Type B pancreatic cell (in vitro differentiated cells): Measurements from ENCODE around the gene FAM13A. TPM values are rescaled to one million over a fixed set of nuclear protein-coding genes. Genes with fewer than 3 reads are reported as not detected.

Source experiments
- DNase-seq: peaks from one replicate; pipeline ENCODE4 v3.0.0; 2021; ENCODE audit warnings: mixed read lengths; ENCODE audit not compliant: unreplicated experiment; ENCODE audit errors: extremely low spot score
- H3K27ac Mint-ChIP-seq: 2 replicates; pipeline ENCODE4 v1.8.0; 2021; ENCODE audit warnings: mild to moderate bottlenecking, mixed read lengths
- H3K27me3 Mint-ChIP-seq: 2 replicates; pipeline ENCODE4 v1.8.0; 2021; ENCODE audit warnings: mixed read lengths
- H3K36me3 Mint-ChIP-seq: 2 replicates; pipeline ENCODE4 v1.8.0; 2021; ENCODE audit warnings: mixed read lengths
- H3K4me1 Mint-ChIP-seq: one replicate; pipeline ENCODE4 v1.8.0; 2021; ENCODE audit warnings: mixed read lengths; ENCODE audit not compliant: unreplicated experiment
- H3K4me3 Mint-ChIP-seq: 2 replicates; pipeline ENCODE4 v1.8.0; 2021; ENCODE audit warnings: mild to moderate bottlenecking, mixed read lengths
- H3K9me3 Mint-ChIP-seq: 2 replicates; pipeline ENCODE4 v1.8.0; 2021; ENCODE audit warnings: mixed read lengths
- CTCF ChIP-seq: fragments of 200-600 bp; sonication (generic); conservative IDR thresholded peaks from 2 replicates; pipeline ENCODE4 v1.5.0; 2021; ENCODE audit warnings: antibody characterized with exemption, mild to moderate bottlenecking
- total RNA-seq: library from RNA; stranded (reverse); gene quantifications from 2 replicates; pipeline ENCODE4 v1.2.1, GENCODE V29; 2021; ENCODE audit warnings: low replicate concordance

FAM13A gene
- total RNA-seq, 1 donor from 2014 or later, result 29.5 TPM

GRCh38 chr4:88865466-88865865, 191.5 kb downstream of the FAM13A start:
- H3K9me3 Mint-ChIP-seq, result no peaks in the 10 kb centered on the region
- no peak for DNase-seq
- H3K4me3 Mint-ChIP-seq, result no peak overlapping the region
- no peaks in the 10 kb centered on the region for H3K36me3 Mint-ChIP-seq
- H3K27me3 Mint-ChIP-seq, result no peaks in the 10 kb centered on the region
- peaks cover 2% of the 10 kb centered on the region for H3K4me1 Mint-ChIP-seq
- no peak for TF ChIP-seq CTCF
- H3K27ac Mint-ChIP-seq, result no peak overlapping the region

GRCh38 chr4:88865046-88865445, 191.9 kb downstream of the FAM13A start:
- peaks cover 6% of the 10 kb centered on the region for H3K4me1 Mint-ChIP-seq
- no peak overlapping the region for H3K27ac Mint-ChIP-seq
- no peak for TF ChIP-seq CTCF
- H3K9me3 Mint-ChIP-seq, result no peaks in the 10 kb centered on the region
- H3K4me3 Mint-ChIP-seq, result no peak overlapping the region
- H3K27me3 Mint-ChIP-seq, result no peaks in the 10 kb centered on the region
- no peaks in the 10 kb centered on the region for H3K36me3 Mint-ChIP-seq
- no peak for DNase-seq

GRCh38 chr4:88860586-88860985, 196.4 kb downstream of the FAM13A start:
- TF ChIP-seq CTCF, result no peak
- no peak overlapping the region for H3K27ac Mint-ChIP-seq
- no peak for DNase-seq
- H3K9me3 Mint-ChIP-seq, result no peaks in the 10 kb centered on the region
- no peaks in the 10 kb centered on the region for H3K36me3 Mint-ChIP-seq
- H3K27me3 Mint-ChIP-seq, result no peaks in the 10 kb centered on the region
- peaks cover 20% of the 10 kb centered on the region for H3K4me1 Mint-ChIP-seq
- H3K4me3 Mint-ChIP-seq, result no peak overlapping the region

GRCh38 chr4:88859191-88859812, 197.7 kb downstream of the FAM13A start:
- Mint-ChIP-seq H3K27ac (no peak overlapping the region), H3K27me3 (no peaks in the 10 kb centered on the region), H3K9me3 (no peaks in the 10 kb centered on the region), H3K4me1 (peaks cover 20% of the 10 kb centered on the region), H3K36me3 (peaks cover 4% of the 10 kb centered on the region), H3K4me3 (no peak overlapping the region)
- DNase-seq, result no peak
- TF ChIP-seq CTCF, result no peak

- no peak for DNase-seq
- Mint-ChIP-seq H3K4me1 (peaks cover 20% of the 10 kb centered on the region), H3K9me3 (no peaks in the 10 kb centered on the region), H3K36me3 (peaks cover 4% of the 10 kb centered on the region), H3K27me3 (no peaks in the 10 kb centered on the region), H3K4me3 (no peak overlapping the region), H3K27ac (no peak overlapping the region)
- no peak for TF ChIP-seq CTCF
Measured at GRCh38 chr4:88858752-88859151, 198.2 kb downstream of the FAM13A start.

GRCh38 chr4:88857588-88857987, 199.4 kb downstream of the FAM13A start:
- Mint-ChIP-seq H3K27me3 (no peaks in the 10 kb centered on the region), H3K27ac (no peak overlapping the region), H3K4me1 (peaks cover 20% of the 10 kb centered on the region), H3K9me3 (no peaks in the 10 kb centered on the region), H3K4me3 (no peak overlapping the region), H3K36me3 (peaks cover 4% of the 10 kb centered on the region)
- no peak for TF ChIP-seq CTCF
- DNase-seq, result no peak
